ENCODE data around the gene RGS12.

RGS12 gene

GRCh38 chr4:3276986-3277385 lies 15.8 kb upstream of the RGS12 start:
- peak; percentile 39 for DNase-seq (ENCODE audit: low spot score)

GRCh38 chr4:3280466-3280865 lies 12.4 kb upstream of the RGS12 start:
- no peak for DNase-seq (ENCODE audit: low spot score)

GRCh38 chr4:3283483-3283882 lies 9.3 kb upstream of the RGS12 start:
- no peak for DNase-seq (ENCODE audit: low spot score)

GRCh38 chr4:3283916-3284315 lies 8.9 kb upstream of the RGS12 start:
- DNase-seq (ENCODE audit: low spot score) = no peak

- DNase-seq (ENCODE audit: low spot score) = no peak
These were observed 7.9 kb upstream of the RGS12 start for GRCh38 chr4:3284734-3285557.

- no peak for DNase-seq (ENCODE audit: low spot score)
These were observed 7.1 kb upstream of the RGS12 start for GRCh38 chr4:3285558-3286334.

- no peak for DNase-seq (ENCODE audit: low spot score)
These were observed 6.3 kb upstream of the RGS12 start for GRCh38 chr4:3286335-3287175.

GRCh38 chr4:3287271-3287971 lies 5.4 kb upstream of the RGS12 start:
- no peak for DNase-seq (ENCODE audit: low spot score)

- no peak for DNase-seq (ENCODE audit: low spot score)
These were observed 4.8 kb upstream of the RGS12 start for GRCh38 chr4:3287972-3288570.

- DNase-seq (ENCODE audit: low spot score) = no peak
These were observed 4.2 kb upstream of the RGS12 start for GRCh38 chr4:3288571-3289094.

- DNase-seq (ENCODE audit: low spot score) = no peak
These were observed 2.3 kb upstream of the RGS12 start for GRCh38 chr4:3290476-3290875.

- DNase-seq (ENCODE audit: low spot score) = no peak
These were observed 1.9 kb upstream of the RGS12 start for GRCh38 chr4:3290889-3291321.

GRCh38 chr4:3291411-3291968 lies 1.3 kb upstream of the RGS12 start:
- DNase-seq (ENCODE audit: low spot score) = no peak

- DNase-seq (ENCODE audit: low spot score) = no peak
These were observed 751 bp upstream of the RGS12 start for GRCh38 chr4:3291969-3292570.

- no peak for DNase-seq (ENCODE audit: low spot score)
These were observed 875 bp downstream of the RGS12 start for GRCh38 chr4:3293401-3294391.

GRCh38 chr4:3294401-3295241 lies 1.8 kb downstream of the RGS12 start:
- no peak for DNase-seq (ENCODE audit: low spot score)

GRCh38 chr4:3295837-3296624 lies 3.2 kb downstream of the RGS12 start:
- DNase-seq (ENCODE audit: low spot score) = no peak
